ENCODE data around the gene ZEB1.

DNA sequence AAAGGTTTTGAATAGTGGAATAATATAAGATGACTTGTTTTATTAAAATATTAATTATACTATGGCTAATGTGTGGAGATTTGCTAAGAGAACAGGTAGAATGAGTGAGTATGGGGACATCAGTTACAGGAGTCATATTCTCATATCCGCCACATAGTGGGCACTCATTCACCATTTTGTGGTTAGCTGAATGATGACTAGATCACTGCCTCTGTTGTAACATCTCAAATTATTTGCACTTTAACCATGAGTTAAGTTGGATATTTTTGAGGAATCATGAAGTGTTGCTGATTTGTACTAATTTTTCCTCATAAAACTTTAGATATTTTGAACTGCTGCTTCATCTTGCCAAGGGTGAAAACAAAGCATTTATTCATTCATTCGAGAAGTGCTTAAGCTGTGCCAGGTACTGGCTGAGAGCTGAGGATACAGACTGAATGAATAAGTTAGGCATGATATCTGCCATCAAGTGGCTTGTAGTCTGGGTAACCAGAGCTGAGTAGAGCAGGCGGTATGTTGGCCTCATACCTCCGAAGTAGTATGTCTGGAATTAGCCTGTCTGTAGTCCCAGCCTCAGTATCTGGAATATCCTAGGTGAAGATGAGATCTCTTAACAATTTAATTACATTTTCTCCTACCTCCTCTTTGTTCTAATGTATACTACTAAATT, 100.5 kb downstream of the ZEB1 start:
- TF ChIP-seq, protein P1, sequence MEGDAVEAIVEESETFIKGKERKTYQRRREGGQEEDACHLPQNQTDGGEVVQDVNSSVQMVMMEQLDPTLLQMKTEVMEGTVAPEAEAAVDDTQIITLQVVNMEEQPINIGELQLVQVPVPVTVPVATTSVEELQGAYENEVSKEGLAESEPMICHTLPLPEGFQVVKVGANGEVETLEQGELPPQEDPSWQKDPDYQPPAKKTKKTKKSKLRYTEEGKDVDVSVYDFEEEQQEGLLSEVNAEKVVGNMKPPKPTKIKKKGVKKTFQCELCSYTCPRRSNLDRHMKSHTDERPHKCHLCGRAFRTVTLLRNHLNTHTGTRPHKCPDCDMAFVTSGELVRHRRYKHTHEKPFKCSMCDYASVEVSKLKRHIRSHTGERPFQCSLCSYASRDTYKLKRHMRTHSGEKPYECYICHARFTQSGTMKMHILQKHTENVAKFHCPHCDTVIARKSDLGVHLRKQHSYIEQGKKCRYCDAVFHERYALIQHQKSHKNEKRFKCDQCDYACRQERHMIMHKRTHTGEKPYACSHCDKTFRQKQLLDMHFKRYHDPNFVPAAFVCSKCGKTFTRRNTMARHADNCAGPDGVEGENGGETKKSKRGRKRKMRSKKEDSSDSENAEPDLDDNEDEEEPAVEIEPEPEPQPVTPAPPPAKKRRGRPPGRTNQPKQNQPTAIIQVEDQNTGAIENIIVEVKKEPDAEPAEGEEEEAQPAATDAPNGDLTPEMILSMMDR (IDR thresholded peaks at IDR 0.05; ENCODE audit: low read length), result no peak
- TF ChIP-seq EZH2 (optimal IDR thresholded peaks at IDR 0.05; ENCODE audit: low read depth, low read length), result no peak
